ENCODE data around the gene PEX11G. TPM values are rescaled to one million over a fixed set of nuclear protein-coding genes. Genes with fewer than 3 reads are reported as not detected.

Gene PEX11G
- total and polyA plus RNA-seq, 2 experiments from 2014 or later = 2.2 TPM

GRCh38 chr19:7524523-7524922 lies 35.7 kb upstream of the PEX11G start:
- Histone ChIP-seq H3K4me1 (ENCODE audit: insufficient read depth) (peaks cover 15% of the 10 kb centered on the region), H4K20me1 (replicated peaks; ENCODE audit: insufficient read depth) (no peaks in the 10 kb centered on the region), H3K79me2 (replicated peaks; ENCODE audit: insufficient read depth) (peaks cover 5% of the 10 kb centered on the region; the same call in 1 of the 2 replicates), H3K36me3 (ENCODE audit: insufficient read depth) (no peaks in the 10 kb centered on the region), H3K27ac (ENCODE audit: low read depth) (no peak overlapping the region), H3F3A (replicated peaks; ENCODE audit: low read depth) (no peaks in the 10 kb centered on the region; the same call in 1 of the 2 replicates), H3K4me2 (no peak overlapping the region), H3K4me3 (no peak overlapping the region), H3K27me3 (ENCODE audit: insufficient read depth) (no peaks in the 10 kb centered on the region), H2AFZ (no peak overlapping the region), H3K9me2 (ENCODE audit: insufficient read depth) (no peaks in the 10 kb centered on the region)
- no peak for ATAC-seq
- Mint-ChIP-seq H3K4me1 (peaks cover 6% of the 10 kb centered on the region; the same call in 2 of the 3 replicates), H3K9me3 (no peaks in the 10 kb centered on the region; the same call in 2 of the 3 replicates), H3K27ac (no peak overlapping the region), H3K4me3 (no peak overlapping the region), H3K36me3 (ENCODE audit: low read depth) (peaks cover 7% of the 10 kb centered on the region; the same call in 1 of the 3 replicates), H3K27me3 (ENCODE audit: insufficient read depth, low read depth, poor library complexity) (peaks cover 7% of the 10 kb centered on the region)
- TF ChIP-seq NANOG (IDR thresholded peaks at IDR 0.05; ENCODE audit: borderline replicate concordance) = no peak
- TF ChIP-seq EZH2 (IDR thresholded peaks at IDR 0.05; ENCODE audit: low read depth, unreplicated experiment) = no peak
- TF ChIP-seq JUNB (IDR thresholded peaks at IDR 0.05; ENCODE audit: unreplicated experiment) = no peak
- no peak for TF ChIP-seq REST (IDR thresholded peaks at IDR 0.05; ENCODE audit: unreplicated experiment)
- TF ChIP-seq STAT1 (IDR thresholded peaks at IDR 0.05; ENCODE audit: unreplicated experiment) = no peak
- no peak for TF ChIP-seq CREB1 (CRISPR knock-in tag; IDR thresholded peaks at IDR 0.05; ENCODE audit: low read depth)
- TF ChIP-seq ETS1 (IDR thresholded peaks at IDR 0.05) = no peak
- no peak for TF ChIP-seq ZNF462 (CRISPR knock-in tag; IDR thresholded peaks at IDR 0.05)
- no peak for TF ChIP-seq POLR2AphosphoS5 (IDR thresholded peaks at IDR 0.05; ENCODE audit: low read depth)
- TF ChIP-seq EZH2phosphoT487 (IDR thresholded peaks at IDR 0.05; ENCODE audit: unreplicated experiment) = no peak
- TF ChIP-seq CTCF (conservative IDR thresholded peaks at IDR 0.05; ENCODE audit: low read depth in 2 of 2) = no peak
- no peak for TF ChIP-seq ZNF331 (CRISPR knock-in tag; IDR thresholded peaks at IDR 0.05; ENCODE audit: low read depth)
- TF ChIP-seq ZNF114 (CRISPR knock-in tag; IDR thresholded peaks at IDR 0.05) = no peak
- DNase-seq (ENCODE audit: low spot score) = no peak

Data from GM23338 (cell line).